GM23338 (cell line): ENCODE results near the gene FHIP1A. TPM values are rescaled to one million over a fixed set of nuclear protein-coding genes. Genes with fewer than 3 reads are reported as not detected.

Experiments used
- ATAC-seq: fragments of 200-7000 bp; cut with Tn5 transposase; 3 replicates; pipeline ENCODE4 v1.9.1; 2020
- DNase-seq: peaks from one replicate; pipeline ENCODE4 v3.0.0-alpha.2; 2015; ENCODE audit warnings: low spot score
- H2AFZ ChIP-seq: fragments of 200-600 bp; sonication (generic); 2 replicates; pipeline ENCODE4 v1.8.0; 2016; ENCODE audit warnings: antibody characterized with exemption, mild to moderate bottlenecking, moderate library complexity
- H3F3A ChIP-seq: fragments of 200-600 bp; sonication (generic); replicated peaks from 2 replicates; pipeline ENCODE4 v1.8.0; 2017; ENCODE audit warnings: antibody characterized with exemption, mixed run types, low read depth
- H3K27ac ChIP-seq: fragments of 200-600 bp; sonication (generic); 2 replicates; pipeline ENCODE4 v1.6.1; 2016; ENCODE audit warnings: low read depth
- H3K27me3 ChIP-seq: fragments of 200-600 bp; sonication (generic); 2 replicates; pipeline ENCODE4 v1.8.0; 2016; ENCODE audit warnings: mild to moderate bottlenecking, mixed run types, moderate library complexity; ENCODE audit not compliant: insufficient read depth
- H3K36me3 ChIP-seq: fragments of 200-600 bp; sonication (generic); 2 replicates; pipeline ENCODE4 v1.8.0; 2016; ENCODE audit warnings: mild to moderate bottlenecking; ENCODE audit not compliant: insufficient read depth
- H3K4me1 ChIP-seq: fragments of 200-600 bp; sonication (generic); 2 replicates; pipeline ENCODE4 v1.8.0; 2016; ENCODE audit warnings: mild to moderate bottlenecking, moderate library complexity; ENCODE audit not compliant: insufficient read depth
- H3K4me2 ChIP-seq: fragments of 200-600 bp; sonication (generic); 2 replicates; pipeline ENCODE4 v1.7.1; 2017; ENCODE audit warnings: mixed run types
- H3K4me3 ChIP-seq: fragments of 200-600 bp; sonication (generic); 2 replicates; pipeline ENCODE4 v1.6.1; 2016; ENCODE audit warnings: mixed run types
- H3K79me2 ChIP-seq: fragments of 200-600 bp; sonication (generic); replicated peaks from 2 replicates; pipeline ENCODE4 v1.8.0; 2017; ENCODE audit warnings: mild to moderate bottlenecking; ENCODE audit not compliant: insufficient read depth
- H3K9me2 ChIP-seq: fragments of 200-600 bp; sonication (generic); 2 replicates; pipeline ENCODE4 v1.8.0; 2017; ENCODE audit not compliant: insufficient read depth
- H4K20me1 ChIP-seq: fragments of 200-600 bp; sonication (generic); replicated peaks from 2 replicates; pipeline ENCODE4 v1.8.0; 2017; ENCODE audit warnings: mild to moderate bottlenecking; ENCODE audit not compliant: insufficient read depth
- H3K27ac Mint-ChIP-seq: 2 replicates; pipeline ENCODE4 v1.8.0; 2020; ENCODE audit warnings: inconsistent platforms, mild to moderate bottlenecking, moderate library complexity, mixed read lengths
- H3K27me3 Mint-ChIP-seq: 3 replicates; pipeline ENCODE4 v1.8.0; 2022; ENCODE audit warnings: low read depth, mild to moderate bottlenecking, moderate library complexity, mixed read lengths, inconsistent platforms; ENCODE audit not compliant: insufficient read depth, poor library complexity
- H3K36me3 Mint-ChIP-seq: 3 replicates; pipeline ENCODE4 v1.8.0; 2021; ENCODE audit warnings: low read depth, mild to moderate bottlenecking, inconsistent platforms, moderate library complexity, mixed read lengths
- H3K4me1 Mint-ChIP-seq: 3 replicates; pipeline ENCODE4 v1.8.0; 2020; ENCODE audit warnings: mild to moderate bottlenecking, inconsistent platforms, mixed read lengths
- H3K4me3 Mint-ChIP-seq: 3 replicates; pipeline ENCODE4 v1.8.0; 2021; ENCODE audit warnings: moderate library complexity, mild to moderate bottlenecking, inconsistent platforms, mixed read lengths
- H3K9me3 Mint-ChIP-seq: 3 replicates; pipeline ENCODE4 v1.8.0; 2020; ENCODE audit warnings: moderate library complexity, mild to moderate bottlenecking, inconsistent platforms, mixed read lengths
- CREB1 ChIP-seq: fragments of 250-450 bp; sonication (Bioruptor Pico); IDR thresholded peaks from 2 replicates; pipeline ENCODE4 v1.5.0; 2020; ENCODE audit warnings: low read depth, mild to moderate bottlenecking, moderate library complexity
- EZH2 ChIP-seq: fragments of 200-600 bp; sonication (generic); IDR thresholded peaks from one replicate; pipeline ENCODE4 v1.8.0; 2017; ENCODE audit warnings: antibody characterized with exemption, mild to moderate bottlenecking, low read depth; ENCODE audit not compliant: unreplicated experiment
- EZH2phosphoT487 ChIP-seq: fragments of 200-600 bp; sonication (generic); IDR thresholded peaks from one replicate; pipeline ENCODE4 v1.8.1; 2018; ENCODE audit warnings: antibody characterized with exemption; ENCODE audit not compliant: unreplicated experiment
- JUNB ChIP-seq: IDR thresholded peaks from one replicate; pipeline ENCODE4 v1.6.1; 2016; ENCODE audit warnings: antibody characterized with exemption; ENCODE audit not compliant: unreplicated experiment
- NANOG ChIP-seq: IDR thresholded peaks from 2 replicates; pipeline ENCODE4 v1.6.1; 2016; ENCODE audit warnings: antibody characterized with exemption, borderline replicate concordance
- POLR2AphosphoS5 ChIP-seq: IDR thresholded peaks from 2 replicates; pipeline ENCODE4 v1.6.1; 2016; ENCODE audit warnings: antibody characterized with exemption, low read depth
- STAT1 ChIP-seq: IDR thresholded peaks from one replicate; pipeline ENCODE4 v1.6.1; 2016; ENCODE audit warnings: antibody characterized with exemption; ENCODE audit not compliant: unreplicated experiment
- ZNF114 ChIP-seq: fragments of 250-450 bp; sonication (Bioruptor Pico); IDR thresholded peaks from 2 replicates; pipeline ENCODE4 v1.5.0; 2020; ENCODE audit warnings: mild to moderate bottlenecking, moderate library complexity
- ZNF331 ChIP-seq: fragments of 250-450 bp; sonication (Bioruptor Pico); IDR thresholded peaks from 2 replicates; pipeline ENCODE4 v1.5.0; 2020; ENCODE audit warnings: low read depth, mild to moderate bottlenecking, moderate library complexity
- polyA plus RNA-seq: library from polyadenylated mRNA; unstranded; fragments of >200 nt; fragmentation: Nextera tagmentation; extraction: Ambion mirVana; gene quantifications from 2 replicates; pipeline ENCODE4 v1.2.1, GENCODE V29; 2016
- total RNA-seq: library from RNA; depleted of rRNA; stranded (reverse); fragments of >200 nt; shearing (Covaris generic); gene quantifications from 2 replicates; pipeline ENCODE4 v1.2.3, GENCODE V29; 2014
- TF ChIP-seq, protein P1 (sequence below): IDR thresholded peaks from one replicate; pipeline ENCODE4 v1.6.1; 2018; ENCODE audit warnings: antibody characterized with exemption; ENCODE audit not compliant: unreplicated experiment
- TF ChIP-seq, protein P2 (sequence below): IDR thresholded peaks from 2 replicates; pipeline ENCODE4 v1.6.1; 2016; ENCODE audit warnings: antibody characterized with exemption
- TF ChIP-seq, protein P3 (sequence below), 2 experiments: fragments of 200-600 bp in 1 of 2; sonication (generic) in 1 of 2; conservative IDR thresholded peaks; 2 replicates each; pipeline versions ENCODE4 v1.5.1 to v1.6.1; 2016 to 2017; ENCODE audit warnings: antibody characterized with exemption in 2 of 2, low read depth in 2 of 2, mild to moderate bottlenecking in 2 of 2, moderate library complexity in 1 of 2
- TF ChIP-seq, protein P4 (sequence below): fragments of 250-450 bp; sonication (Bioruptor Pico); IDR thresholded peaks from 2 replicates; pipeline ENCODE4 v1.5.0; 2020; ENCODE audit warnings: mild to moderate bottlenecking, moderate library complexity

FHIP1A gene
- total and polyA plus RNA-seq, 2 experiments from 2014 or later: 11.3 to 108 TPM

DNA sequence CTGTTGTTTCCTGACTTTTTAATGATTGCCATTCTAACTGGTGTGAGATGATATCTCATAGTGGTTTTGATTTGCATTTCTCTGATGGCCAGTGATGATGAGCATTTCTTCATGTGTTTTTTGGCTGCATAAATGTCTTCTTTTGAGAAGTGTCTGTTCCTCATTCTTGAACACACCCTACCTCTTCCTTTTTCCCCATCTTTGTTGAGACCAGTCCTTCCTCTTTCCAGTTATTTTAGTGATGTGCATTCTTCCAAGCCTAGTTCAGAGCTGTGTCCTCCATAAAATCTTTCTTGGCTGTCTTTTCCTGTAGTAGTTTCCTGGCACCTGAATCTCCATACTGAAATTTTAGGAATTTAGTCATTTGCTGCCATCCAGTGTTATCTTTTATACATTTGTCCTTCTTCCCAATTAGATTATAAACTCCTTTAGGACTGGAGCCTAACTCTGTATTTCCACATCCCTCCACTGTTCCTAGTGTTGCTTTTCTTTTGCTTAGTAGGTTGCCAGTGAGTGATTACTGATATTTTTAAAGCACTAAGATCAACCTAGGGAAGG lies 11.4 kb downstream of the FHIP1A start:
- Histone ChIP-seq H4K20me1 (peaks cover 9% of the 10 kb centered on the region; the same call in 1 of the 2 replicates), H3K4me1 (peaks cover 62% of the 10 kb centered on the region), H3K4me3 (no peak overlapping the region), H2AFZ (no peak overlapping the region), H3K4me2 (peak overlapping the region; percentile 63; the same call in 1 of the 2 replicates), H3K27me3 (no peaks in the 10 kb centered on the region), H3K27ac (peak overlapping the region; percentile 72), H3F3A (peaks cover 5% of the 10 kb centered on the region), H3K79me2 (peaks cover 93% of the 10 kb centered on the region), H3K9me2 (no peaks in the 10 kb centered on the region), H3K36me3 (no peaks in the 10 kb centered on the region)
- no peak for DNase-seq
- Mint-ChIP-seq H3K4me1 (peaks cover 50% of the 10 kb centered on the region), H3K4me3 (no peak overlapping the region), H3K27me3 (no peaks in the 10 kb centered on the region), H3K36me3 (peaks cover 12% of the 10 kb centered on the region; the same call in 2 of the 3 replicates), H3K9me3 (no peaks in the 10 kb centered on the region; the same call in 2 of the 3 replicates), H3K27ac (no peak overlapping the region)
- TF ChIP-seq, protein P1, sequence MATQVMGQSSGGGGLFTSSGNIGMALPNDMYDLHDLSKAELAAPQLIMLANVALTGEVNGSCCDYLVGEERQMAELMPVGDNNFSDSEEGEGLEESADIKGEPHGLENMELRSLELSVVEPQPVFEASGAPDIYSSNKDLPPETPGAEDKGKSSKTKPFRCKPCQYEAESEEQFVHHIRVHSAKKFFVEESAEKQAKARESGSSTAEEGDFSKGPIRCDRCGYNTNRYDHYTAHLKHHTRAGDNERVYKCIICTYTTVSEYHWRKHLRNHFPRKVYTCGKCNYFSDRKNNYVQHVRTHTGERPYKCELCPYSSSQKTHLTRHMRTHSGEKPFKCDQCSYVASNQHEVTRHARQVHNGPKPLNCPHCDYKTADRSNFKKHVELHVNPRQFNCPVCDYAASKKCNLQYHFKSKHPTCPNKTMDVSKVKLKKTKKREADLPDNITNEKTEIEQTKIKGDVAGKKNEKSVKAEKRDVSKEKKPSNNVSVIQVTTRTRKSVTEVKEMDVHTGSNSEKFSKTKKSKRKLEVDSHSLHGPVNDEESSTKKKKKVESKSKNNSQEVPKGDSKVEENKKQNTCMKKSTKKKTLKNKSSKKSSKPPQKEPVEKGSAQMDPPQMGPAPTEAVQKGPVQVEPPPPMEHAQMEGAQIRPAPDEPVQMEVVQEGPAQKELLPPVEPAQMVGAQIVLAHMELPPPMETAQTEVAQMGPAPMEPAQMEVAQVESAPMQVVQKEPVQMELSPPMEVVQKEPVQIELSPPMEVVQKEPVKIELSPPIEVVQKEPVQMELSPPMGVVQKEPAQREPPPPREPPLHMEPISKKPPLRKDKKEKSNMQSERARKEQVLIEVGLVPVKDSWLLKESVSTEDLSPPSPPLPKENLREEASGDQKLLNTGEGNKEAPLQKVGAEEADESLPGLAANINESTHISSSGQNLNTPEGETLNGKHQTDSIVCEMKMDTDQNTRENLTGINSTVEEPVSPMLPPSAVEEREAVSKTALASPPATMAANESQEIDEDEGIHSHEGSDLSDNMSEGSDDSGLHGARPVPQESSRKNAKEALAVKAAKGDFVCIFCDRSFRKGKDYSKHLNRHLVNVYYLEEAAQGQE: no peak
- no peak for TF ChIP-seq JUNB
- TF ChIP-seq ZNF114: no peak
- no peak for TF ChIP-seq EZH2
- no peak for TF ChIP-seq NANOG
- no peak for TF ChIP-seq EZH2phosphoT487
- TF ChIP-seq, protein P2, sequence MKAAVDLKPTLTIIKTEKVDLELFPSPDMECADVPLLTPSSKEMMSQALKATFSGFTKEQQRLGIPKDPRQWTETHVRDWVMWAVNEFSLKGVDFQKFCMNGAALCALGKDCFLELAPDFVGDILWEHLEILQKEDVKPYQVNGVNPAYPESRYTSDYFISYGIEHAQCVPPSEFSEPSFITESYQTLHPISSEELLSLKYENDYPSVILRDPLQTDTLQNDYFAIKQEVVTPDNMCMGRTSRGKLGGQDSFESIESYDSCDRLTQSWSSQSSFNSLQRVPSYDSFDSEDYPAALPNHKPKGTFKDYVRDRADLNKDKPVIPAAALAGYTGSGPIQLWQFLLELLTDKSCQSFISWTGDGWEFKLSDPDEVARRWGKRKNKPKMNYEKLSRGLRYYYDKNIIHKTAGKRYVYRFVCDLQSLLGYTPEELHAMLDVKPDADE: no peak
- TF ChIP-seq ZNF331: no peak
- no peak for TF ChIP-seq STAT1
- TF ChIP-seq, protein P3, sequence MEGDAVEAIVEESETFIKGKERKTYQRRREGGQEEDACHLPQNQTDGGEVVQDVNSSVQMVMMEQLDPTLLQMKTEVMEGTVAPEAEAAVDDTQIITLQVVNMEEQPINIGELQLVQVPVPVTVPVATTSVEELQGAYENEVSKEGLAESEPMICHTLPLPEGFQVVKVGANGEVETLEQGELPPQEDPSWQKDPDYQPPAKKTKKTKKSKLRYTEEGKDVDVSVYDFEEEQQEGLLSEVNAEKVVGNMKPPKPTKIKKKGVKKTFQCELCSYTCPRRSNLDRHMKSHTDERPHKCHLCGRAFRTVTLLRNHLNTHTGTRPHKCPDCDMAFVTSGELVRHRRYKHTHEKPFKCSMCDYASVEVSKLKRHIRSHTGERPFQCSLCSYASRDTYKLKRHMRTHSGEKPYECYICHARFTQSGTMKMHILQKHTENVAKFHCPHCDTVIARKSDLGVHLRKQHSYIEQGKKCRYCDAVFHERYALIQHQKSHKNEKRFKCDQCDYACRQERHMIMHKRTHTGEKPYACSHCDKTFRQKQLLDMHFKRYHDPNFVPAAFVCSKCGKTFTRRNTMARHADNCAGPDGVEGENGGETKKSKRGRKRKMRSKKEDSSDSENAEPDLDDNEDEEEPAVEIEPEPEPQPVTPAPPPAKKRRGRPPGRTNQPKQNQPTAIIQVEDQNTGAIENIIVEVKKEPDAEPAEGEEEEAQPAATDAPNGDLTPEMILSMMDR (conservative IDR thresholded peaks at IDR 0.05; ENCODE audit: low read depth in 2 of 2): no peak
- no peak for TF ChIP-seq CREB1
- TF ChIP-seq POLR2AphosphoS5: no peak
- TF ChIP-seq, protein P4, sequence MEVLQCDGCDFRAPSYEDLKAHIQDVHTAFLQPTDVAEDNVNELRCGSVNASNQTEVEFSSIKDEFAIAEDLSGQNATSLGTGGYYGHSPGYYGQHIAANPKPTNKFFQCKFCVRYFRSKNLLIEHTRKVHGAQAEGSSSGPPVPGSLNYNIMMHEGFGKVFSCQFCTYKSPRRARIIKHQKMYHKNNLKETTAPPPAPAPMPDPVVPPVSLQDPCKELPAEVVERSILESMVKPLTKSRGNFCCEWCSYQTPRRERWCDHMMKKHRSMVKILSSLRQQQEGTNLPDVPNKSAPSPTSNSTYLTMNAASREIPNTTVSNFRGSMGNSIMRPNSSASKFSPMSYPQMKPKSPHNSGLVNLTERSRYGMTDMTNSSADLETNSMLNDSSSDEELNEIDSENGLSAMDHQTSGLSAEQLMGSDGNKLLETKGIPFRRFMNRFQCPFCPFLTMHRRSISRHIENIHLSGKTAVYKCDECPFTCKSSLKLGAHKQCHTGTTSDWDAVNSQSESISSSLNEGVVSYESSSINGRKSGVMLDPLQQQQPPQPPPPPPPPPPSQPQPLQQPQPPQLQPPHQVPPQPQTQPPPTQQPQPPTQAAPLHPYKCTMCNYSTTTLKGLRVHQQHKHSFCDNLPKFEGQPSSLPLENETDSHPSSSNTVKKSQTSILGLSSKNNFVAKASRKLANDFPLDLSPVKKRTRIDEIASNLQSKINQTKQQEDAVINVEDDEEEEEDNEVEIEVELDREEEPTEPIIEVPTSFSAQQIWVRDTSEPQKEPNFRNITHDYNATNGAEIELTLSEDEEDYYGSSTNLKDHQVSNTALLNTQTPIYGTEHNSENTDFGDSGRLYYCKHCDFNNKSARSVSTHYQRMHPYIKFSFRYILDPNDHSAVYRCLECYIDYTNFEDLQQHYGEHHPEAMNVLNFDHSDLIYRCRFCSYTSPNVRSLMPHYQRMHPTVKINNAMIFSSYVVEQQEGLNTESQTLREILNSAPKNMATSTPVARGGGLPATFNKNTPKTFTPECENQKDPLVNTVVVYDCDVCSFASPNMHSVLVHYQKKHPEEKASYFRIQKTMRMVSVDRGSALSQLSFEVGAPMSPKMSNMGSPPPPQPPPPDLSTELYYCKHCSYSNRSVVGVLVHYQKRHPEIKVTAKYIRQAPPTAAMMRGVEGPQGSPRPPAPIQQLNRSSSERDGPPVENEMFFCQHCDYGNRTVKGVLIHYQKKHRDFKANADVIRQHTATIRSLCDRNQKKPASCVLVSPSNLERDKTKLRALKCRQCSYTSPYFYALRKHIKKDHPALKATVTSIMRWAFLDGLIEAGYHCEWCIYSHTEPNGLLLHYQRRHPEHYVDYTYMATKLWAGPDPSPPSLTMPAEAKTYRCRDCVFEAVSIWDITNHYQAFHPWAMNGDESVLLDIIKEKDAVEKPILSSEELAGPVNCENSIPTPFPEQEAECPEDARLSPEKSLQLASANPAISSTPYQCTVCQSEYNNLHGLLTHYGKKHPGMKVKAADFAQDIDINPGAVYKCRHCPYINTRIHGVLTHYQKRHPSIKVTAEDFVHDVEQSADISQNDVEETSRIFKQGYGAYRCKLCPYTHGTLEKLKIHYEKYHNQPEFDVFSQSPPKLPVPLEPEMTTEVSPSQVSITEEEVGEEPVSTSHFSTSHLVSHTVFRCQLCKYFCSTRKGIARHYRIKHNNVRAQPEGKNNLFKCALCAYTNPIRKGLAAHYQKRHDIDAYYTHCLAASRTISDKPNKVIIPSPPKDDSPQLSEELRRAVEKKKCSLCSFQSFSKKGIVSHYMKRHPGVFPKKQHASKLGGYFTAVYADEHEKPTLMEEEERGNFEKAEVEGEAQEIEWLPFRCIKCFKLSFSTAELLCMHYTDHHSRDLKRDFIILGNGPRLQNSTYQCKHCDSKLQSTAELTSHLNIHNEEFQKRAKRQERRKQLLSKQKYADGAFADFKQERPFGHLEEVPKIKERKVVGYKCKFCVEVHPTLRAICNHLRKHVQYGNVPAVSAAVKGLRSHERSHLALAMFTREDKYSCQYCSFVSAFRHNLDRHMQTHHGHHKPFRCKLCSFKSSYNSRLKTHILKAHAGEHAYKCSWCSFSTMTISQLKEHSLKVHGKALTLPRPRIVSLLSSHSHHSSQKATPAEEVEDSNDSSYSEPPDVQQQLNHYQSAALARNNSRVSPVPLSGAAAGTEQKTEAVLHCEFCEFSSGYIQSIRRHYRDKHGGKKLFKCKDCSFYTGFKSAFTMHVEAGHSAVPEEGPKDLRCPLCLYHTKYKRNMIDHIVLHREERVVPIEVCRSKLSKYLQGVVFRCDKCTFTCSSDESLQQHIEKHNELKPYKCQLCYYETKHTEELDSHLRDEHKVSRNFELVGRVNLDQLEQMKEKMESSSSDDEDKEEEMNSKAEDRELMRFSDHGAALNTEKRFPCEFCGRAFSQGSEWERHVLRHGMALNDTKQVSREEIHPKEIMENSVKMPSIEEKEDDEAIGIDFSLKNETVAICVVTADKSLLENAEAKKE (CRISPR knock-in tag): no peak
- ATAC-seq: no peak
